HCT116 (cell line): Measurements from ENCODE around the gene ICAM2. TPM values are rescaled to one million over a fixed set of nuclear protein-coding genes. Genes with fewer than 3 reads are reported as not detected.
A peak's percentile ranks its signal among the peaks of the same experiment; 100 is the strongest.

Source experiments
- ATAC-seq: fragments of 200-7000 bp; cut with Tn5 transposase; 2 replicates; pipeline ENCODE4 v1.9.1; 2020; ENCODE audit warnings: mild to moderate bottlenecking, moderate library complexity
- BruUV-seq: library from RNA; stranded (reverse); fragments of 400-500 nt; replicated peaks from 2 replicates; lab custom pipeline; 2021; lab: Mats Ljungman, UMichigan
- CTCF ChIA-PET: fragments of 300-600 bp; sonication (Branson Sonifier 250); formaldehyde crosslinking; loops from one replicate; lab custom pipeline; 2021; ENCODE audit warnings: antibody characterized with exemption; lab: Charles Lee
- POLR2A ChIA-PET: fragments of 300-600, 350-600 bp; sonication (Branson Sonifier 250); formaldehyde crosslinking; loops from one replicate; lab custom pipeline; 2021; ENCODE audit warnings: antibody characterized with exemption; lab: Charles Lee
- RAD21 ChIA-PET, 2 experiments: fragments of 300-600 bp; sonication (Branson Sonifier 250); formaldehyde crosslinking; loops; one replicate each; lab custom pipeline; 2023; ENCODE audit warnings: low total read pairs in 2 of 2; ENCODE audit not compliant: uncharacterized antibody in 2 of 2, unreplicated experiment in 2 of 2, low non-redundant PET in 1 of 2; lab: Charles Lee
- DNase-seq: peaks from one replicate; pipeline ENCODE4 v3.0.0-alpha.2; 2010; ENCODE audit warnings: low read depth, low spot score
- H2AFZ ChIP-seq: fragments of 200-600 bp; shearing (Covaris generic), sonication (generic); 2 replicates; pipeline ENCODE4 v1.6.1; 2017; ENCODE audit warnings: low read depth, mixed run types, mixed read lengths, antibody characterized with exemption, low read length; ENCODE audit not compliant: poor library complexity, severe bottlenecking
- H3K27ac ChIP-seq: 2 replicates; pipeline ENCODE4 v1.5.1; 2012; ENCODE audit warnings: low read depth, low read length
- H3K27me3 ChIP-seq: fragments of 200-600 bp; sonication (generic); 2 replicates; pipeline ENCODE4 v1.6.1; 2016; ENCODE audit warnings: mixed run types, low read length, mixed read lengths; ENCODE audit not compliant: insufficient read depth
- H3K36me3 ChIP-seq, 2 experiments: fragments of 200-500 bp in 1 of 2; fragments of 200-600 bp in 1 of 2; sonication (Bioruptor generic) in 1 of 2; sonication (generic) in 1 of 2; 2 replicates each; pipeline versions ENCODE4 v1.5.1 to v1.6.1; 2014 to 2016; ENCODE audit warnings: low read length in 2 of 2, inconsistent platforms in 1 of 2, mixed read lengths in 1 of 2, mixed run types in 1 of 2; ENCODE audit not compliant: insufficient read depth in 2 of 2, control insufficient read depth in 1 of 2
- H3K4me1 ChIP-seq, 2 experiments: fragments of 200-600 bp in 1 of 2; sonication (generic) in 1 of 2; 2 replicates each; pipeline versions ENCODE4 v1.5.1 to v1.6.1; 2012 to 2017; ENCODE audit warnings: low read length in 2 of 2, inconsistent platforms in 1 of 2, mild to moderate bottlenecking in 1 of 2, mixed read lengths in 1 of 2, mixed run types in 1 of 2, moderate library complexity in 1 of 2; ENCODE audit not compliant: insufficient read depth in 2 of 2, control insufficient read depth in 1 of 2
- H3K4me2 ChIP-seq: fragments of 200-600 bp; sonication (generic); 2 replicates; pipeline ENCODE4 v1.6.1; 2017; ENCODE audit warnings: mixed run types, low read length, mixed read lengths
- H3K4me3 ChIP-seq, 2 experiments: fragments of 200-600 bp in 1 of 2; sonication (generic) in 1 of 2; replicated peaks in 1 of 2; 2 replicates each; pipeline ENCODE4 v1.5.1; 2011 to 2016; ENCODE audit warnings: low read length in 2 of 2, control low read depth in 1 of 2, low read depth in 1 of 2, mild to moderate bottlenecking in 1 of 2, mixed read lengths in 1 of 2, mixed run types in 1 of 2
- H3K79me2 ChIP-seq: fragments of 200-600 bp; sonication (generic); 2 replicates; pipeline ENCODE4 v1.6.1; 2017; ENCODE audit warnings: mild to moderate bottlenecking, mixed run types, low read length, moderate library complexity, mixed read lengths; ENCODE audit not compliant: insufficient read depth
- H3K9ac ChIP-seq: fragments of 200-600 bp; sonication (generic); 2 replicates; pipeline ENCODE4 v1.6.1; 2016; ENCODE audit warnings: low read length, mixed read lengths
- H3K9me2 ChIP-seq: fragments of 200-600 bp; sonication (generic), shearing (Covaris generic); 2 replicates; pipeline ENCODE4 v1.6.1; 2017; ENCODE audit warnings: mixed run types, mild to moderate bottlenecking, moderate library complexity; ENCODE audit not compliant: insufficient read depth
- H3K9me3 ChIP-seq, 2 experiments: fragments of 200-500 bp in 1 of 2; fragments of 200-600 bp in 1 of 2; sonication (Bioruptor generic) in 1 of 2; sonication (generic) in 1 of 2; 2 replicates each; pipeline ENCODE4 v1.6.1; 2014 to 2017; ENCODE audit warnings: low read length in 2 of 2, mixed read lengths in 2 of 2, inconsistent platforms in 1 of 2, low read depth in 1 of 2, mild to moderate bottlenecking in 1 of 2, mixed run types in 1 of 2, moderate library complexity in 1 of 2; ENCODE audit not compliant: control insufficient read depth in 1 of 2, insufficient read depth in 1 of 2
- H4K20me1 ChIP-seq: fragments of 200-600 bp; sonication (generic), shearing (Covaris generic); 2 replicates; pipeline ENCODE4 v1.6.1; 2017; ENCODE audit warnings: mixed run types, mild to moderate bottlenecking, moderate library complexity; ENCODE audit not compliant: insufficient read depth
- ATF3 ChIP-seq: IDR thresholded peaks from 2 replicates; pipeline ENCODE4 v1.6.1; 2012
- CBX3 ChIP-seq: IDR thresholded peaks from 2 replicates; pipeline ENCODE4 v1.6.1; 2012; ENCODE audit warnings: low read depth
- CEBPB ChIP-seq: IDR thresholded peaks from 2 replicates; pipeline ENCODE4 v1.6.1; 2012; ENCODE audit warnings: low read depth
- CTCF ChIP-seq, 3 experiments: fragments of 200-600 bp in 1 of 3; sonication (generic) in 1 of 3; IDR thresholded peaks in 2 of 3; conservative IDR thresholded peaks in 1 of 3; 2 replicates each; pipeline ENCODE4 v1.5.1; 2012 to 2017; ENCODE audit warnings: low read depth in 2 of 3, low read length in 2 of 3, antibody characterized with exemption in 1 of 3, borderline replicate concordance in 1 of 3, control low read depth in 1 of 3, mild to moderate bottlenecking in 1 of 3, mixed read lengths in 1 of 3, mixed run types in 1 of 3, moderate library complexity in 1 of 3; ENCODE audit not compliant: insufficient read depth in 1 of 3
- EGR1 ChIP-seq: IDR thresholded peaks from 2 replicates; pipeline ENCODE4 v1.6.1; 2012; ENCODE audit warnings: low read depth
- EZH2 ChIP-seq: fragments of 200-600 bp; sonication (generic); IDR thresholded peaks from 2 replicates; pipeline ENCODE4 v1.6.1; 2017; ENCODE audit warnings: antibody characterized with exemption, mixed run types
- EZH2phosphoT487 ChIP-seq: fragments of 200-600 bp; IDR thresholded peaks from 2 replicates; pipeline ENCODE4 v1.6.1; 2018; ENCODE audit warnings: antibody characterized with exemption, borderline replicate concordance
- JUND ChIP-seq: IDR thresholded peaks from 2 replicates; pipeline ENCODE4 v1.6.1; 2012
- POLR2AphosphoS5 ChIP-seq: IDR thresholded peaks from 2 replicates; pipeline ENCODE4 v1.6.1; 2011; ENCODE audit warnings: mild to moderate bottlenecking, low read depth, low read length, moderate library complexity
- RAD21 ChIP-seq: IDR thresholded peaks from 2 replicates; pipeline ENCODE4 v1.6.1; 2012; ENCODE audit warnings: low read depth, mild to moderate bottlenecking
- REST ChIP-seq: IDR thresholded peaks from 2 replicates; pipeline ENCODE4 v1.6.1; 2012; ENCODE audit warnings: low read depth
- SIN3A ChIP-seq: IDR thresholded peaks from 2 replicates; pipeline ENCODE4 v1.6.1; 2012; ENCODE audit warnings: low read depth
- TCF7L2 ChIP-seq: IDR thresholded peaks from 2 replicates; pipeline ENCODE4 v1.7.0; 2011; ENCODE audit warnings: borderline replicate concordance, inconsistent platforms; ENCODE audit not compliant: insufficient read depth, insufficient read length; ENCODE audit errors: extremely low read depth
- ZFX ChIP-seq: fragments of 450-650 bp; IDR thresholded peaks from 2 replicates; pipeline ENCODE4 v1.6.1; 2017
- ZNF274 ChIP-seq: fragments of 200-500 bp; sonication (Bioruptor generic); IDR thresholded peaks from 2 replicates; pipeline ENCODE4 v1.6.1; 2014; ENCODE audit warnings: mild to moderate bottlenecking, low read depth, low read length, inconsistent platforms
- intact Hi-C: fragments of 100-400 bp; cut with micrococcal nuclease; formaldehyde crosslinking; loops from 2 replicates; pipeline ENCODE4 v1.10.0; 2022
- total RNA-seq: library from RNA; stranded (reverse); gene quantifications from one replicate; pipeline ENCODE4 v1.2.1, GENCODE V29; 2021; ENCODE audit not compliant: unreplicated experiment

The ICAM2 gene
- total RNA-seq, 1 experiment from 2014 or later: 0.61 TPM

GRCh38 chr17:64005734-64006167 lies 14.7 kb downstream of the ICAM2 start:
- Histone ChIP-seq H3K9me3 (no peaks in the 10 kb centered on the region), H3K4me1 (peaks cover 14 to 41% of the 10 kb centered on the region in 2 experiments), H3K27ac (no peak overlapping the region), H4K20me1 (no peaks in the 10 kb centered on the region), H3K4me3 (peak overlapping the region in 1 of 2 experiments; percentile 22; a peak in 2 of 4 replicates), H3K4me2 (peak overlapping the region; percentile 71), H3K9ac (peak overlapping the region; percentile 22; the same call in 1 of the 2 replicates), H3K36me3 (no peaks in the 10 kb centered on the region), H3K27me3 (no peaks in the 10 kb centered on the region), H3K79me2 (no peaks in the 10 kb centered on the region), H2AFZ (peak overlapping the region; percentile 64), H3K9me2 (no peaks in the 10 kb centered on the region)
- intact Hi-C loops: no loop called here
- no peak for DNase-seq
- no TSS peak for BruUV-seq
- no peak for TF ChIP-seq POLR2AphosphoS5
- TF ChIP-seq CBX3: no peak
- no peak for TF ChIP-seq CTCF (IDR thresholded peaks at IDR 0.05 in 2 of 3, conservative IDR thresholded peaks at IDR 0.05 in 1 of 3; ENCODE audit: borderline replicate concordance in 1 of 3, insufficient read depth in 1 of 3, low read depth in 2 of 3, low read length in 2 of 3)
- no peak for TF ChIP-seq CEBPB
- no peak for TF ChIP-seq TCF7L2
- no peak for TF ChIP-seq JUND
- no peak for TF ChIP-seq SIN3A
- TF ChIP-seq EZH2phosphoT487: no peak
- no peak for TF ChIP-seq ZNF274
- TF ChIP-seq EZH2: no peak
- no peak for TF ChIP-seq ATF3
- no peak for TF ChIP-seq EGR1
- no peak for TF ChIP-seq ZFX
- no peak for TF ChIP-seq RAD21
- TF ChIP-seq REST: no peak
- CTCF ChIA-PET: interaction anchor here (1.1 to 3.1 kb wide), 6 partner anchors 11 to 128 kb away, joined by 3 to 18 read pairs (median 6); no protein-coding TSS in a partner anchor
- POLR2A ChIA-PET: interaction anchor here (0.8 kb wide), 1 partner anchor 118 kb away, joined by 3 read pairs; no protein-coding TSS in a partner anchor
- RAD21 ChIA-PET: no interaction called here
- ATAC-seq: peak; percentile 92
